Activated T-cell treated with anti-CD3 and anti-CD28 coated beads, Interleukin-2, amount 50 U/mL, for 24 hours (primary cell): ENCODE results near the gene IL17RB.

Experiments used
- DNase-seq: peaks from one replicate; pipeline ENCODE4 v3.0.0-alpha.2; 2020
- H3K27ac Mint-ChIP-seq: 2 replicates; pipeline ENCODE4 v1.8.0; 2020; ENCODE audit warnings: mild to moderate bottlenecking, mixed read lengths
- H3K27me3 Mint-ChIP-seq: 2 replicates; pipeline ENCODE4 v1.8.0; 2020; ENCODE audit warnings: mixed read lengths
- H3K36me3 Mint-ChIP-seq: 2 replicates; pipeline ENCODE4 v1.8.0; 2020; ENCODE audit warnings: low read depth, mixed read lengths
- H3K4me1 Mint-ChIP-seq: 2 replicates; pipeline ENCODE4 v1.8.0; 2020; ENCODE audit warnings: low read depth, mixed read lengths
- H3K4me3 Mint-ChIP-seq: 2 replicates; pipeline ENCODE4 v1.8.0; 2020; ENCODE audit warnings: mild to moderate bottlenecking, moderate library complexity, mixed read lengths
- H3K9me3 Mint-ChIP-seq: 2 replicates; pipeline ENCODE4 v1.8.0; 2020; ENCODE audit warnings: mixed read lengths

Gene IL17RB

GRCh38 chr3:53888232-53888631, 41.9 kb downstream of the IL17RB start:
- H3K4me3 Mint-ChIP-seq: no peak overlapping the region
- no peaks in the 10 kb centered on the region for H3K27me3 Mint-ChIP-seq
- H3K27ac Mint-ChIP-seq: no peak overlapping the region
- peaks cover 56% of the 10 kb centered on the region for H3K4me1 Mint-ChIP-seq
- H3K9me3 Mint-ChIP-seq: no peaks in the 10 kb centered on the region
- DNase-seq: no peak
- H3K36me3 Mint-ChIP-seq: peaks cover 79% of the 10 kb centered on the region

GRCh38 chr3:53890726-53891475, 44.5 kb downstream of the IL17RB start:
- Mint-ChIP-seq H3K27ac (peak overlapping the region; percentile 98), H3K36me3 (peaks cover 58% of the 10 kb centered on the region), H3K9me3 (no peaks in the 10 kb centered on the region), H3K4me1 (peaks cover 56% of the 10 kb centered on the region), H3K4me3 (peak overlapping the region; percentile 91), H3K27me3 (no peaks in the 10 kb centered on the region)
- no peak for DNase-seq

GRCh38 chr3:53891497-53892285, 45.3 kb downstream of the IL17RB start, which contains the start of gene SELENOK:
SELENOK (minus strand) TSS chr3:53891859.
- Mint-ChIP-seq H3K27me3 (no peaks in the 10 kb centered on the region), H3K4me1 (peaks cover 55% of the 10 kb centered on the region), H3K4me3 (peak within 1 kb of the TSS; percentile 91), H3K27ac (peak within 1 kb of the TSS; percentile 98), H3K36me3 (peaks cover 50% of the 10 kb centered on the region), H3K9me3 (no peaks in the 10 kb centered on the region)
- DNase-seq: peak; percentile 96

- peaks cover 5% of the 10 kb centered on the region for H3K27me3 Mint-ChIP-seq
- no peak for DNase-seq
- H3K27ac Mint-ChIP-seq: peak overlapping the region; percentile 98
- peaks cover 44% of the 10 kb centered on the region for H3K36me3 Mint-ChIP-seq
- H3K9me3 Mint-ChIP-seq: no peaks in the 10 kb centered on the region
- peaks cover 49% of the 10 kb centered on the region for H3K4me1 Mint-ChIP-seq
- H3K4me3 Mint-ChIP-seq: peak overlapping the region; percentile 91
These were observed 45.9 kb downstream of the IL17RB start for GRCh38 chr3:53892286-53892637.

GRCh38 chr3:53899750-53900149, 53.4 kb downstream of the IL17RB start:
- H3K27me3 Mint-ChIP-seq: peaks cover 42% of the 10 kb centered on the region
- H3K4me1 Mint-ChIP-seq: no peaks in the 10 kb centered on the region
- H3K9me3 Mint-ChIP-seq: peaks cover under 1% of the 10 kb centered on the region
- DNase-seq: no peak
- no peak overlapping the region for H3K27ac Mint-ChIP-seq
- no peaks in the 10 kb centered on the region for H3K36me3 Mint-ChIP-seq
- H3K4me3 Mint-ChIP-seq: no peak overlapping the region

- no peak for DNase-seq
- Mint-ChIP-seq H3K36me3 (no peaks in the 10 kb centered on the region), H3K4me3 (no peak overlapping the region), H3K9me3 (peaks cover 2% of the 10 kb centered on the region), H3K4me1 (no peaks in the 10 kb centered on the region), H3K27me3 (peaks cover 49% of the 10 kb centered on the region), H3K27ac (no peak overlapping the region)
These were observed 54.4 kb downstream of the IL17RB start for GRCh38 chr3:53900666-53901331.

GRCh38 chr3:53902067-53902466, 55.7 kb downstream of the IL17RB start:
- H3K9me3 Mint-ChIP-seq: peaks cover 2% of the 10 kb centered on the region
- no peak overlapping the region for H3K4me3 Mint-ChIP-seq
- no peaks in the 10 kb centered on the region for H3K36me3 Mint-ChIP-seq
- no peaks in the 10 kb centered on the region for H3K4me1 Mint-ChIP-seq
- DNase-seq: no peak
- H3K27ac Mint-ChIP-seq: no peak overlapping the region
- peaks cover 57% of the 10 kb centered on the region for H3K27me3 Mint-ChIP-seq

- H3K4me3 Mint-ChIP-seq: no peak overlapping the region
- H3K4me1 Mint-ChIP-seq: no peaks in the 10 kb centered on the region
- DNase-seq: no peak
- H3K36me3 Mint-ChIP-seq: no peaks in the 10 kb centered on the region
- peaks cover 52% of the 10 kb centered on the region for H3K27me3 Mint-ChIP-seq
- no peak overlapping the region for H3K27ac Mint-ChIP-seq
- H3K9me3 Mint-ChIP-seq: peaks cover 2% of the 10 kb centered on the region
These were observed 56.3 kb downstream of the IL17RB start for GRCh38 chr3:53902711-53903110.

GRCh38 chr3:53913401-53913800, 67.0 kb downstream of the IL17RB start:
- no peaks in the 10 kb centered on the region for H3K36me3 Mint-ChIP-seq
- H3K4me1 Mint-ChIP-seq: no peaks in the 10 kb centered on the region
- peaks cover 58% of the 10 kb centered on the region for H3K27me3 Mint-ChIP-seq
- H3K4me3 Mint-ChIP-seq: no peak overlapping the region
- H3K27ac Mint-ChIP-seq: no peak overlapping the region
- DNase-seq: no peak
- no peaks in the 10 kb centered on the region for H3K9me3 Mint-ChIP-seq
